ENCODE measurements around the gene FGGY. TPM values are rescaled to one million over a fixed set of nuclear protein-coding genes. Genes with fewer than 3 reads are reported as not detected.

FGGY gene
- total and polyA plus RNA-seq, 4 donors, result 16.0 to 67.0 (median 43.4) TPM

GRCh38 chr1:59302871-59303270, 6.0 kb downstream of the FGGY start:
- H3K27ac ChIP-seq (ENCODE audit: low read depth in 1 of 2, low read length in 2 of 2), result no peak overlapping the region
- DNase-seq (ENCODE audit: low spot score), result no peak
- no peaks in the 10 kb centered on the region for H3K36me3 ChIP-seq (ENCODE audit: control insufficient read depth in 4 of 4, insufficient read depth in 3 of 4, low read depth in 1 of 4, low read length in 3 of 4)
- WGBS, result 92% methylated on average over 2 of the region's 2 CpGs
- H3K9me3 ChIP-seq (ENCODE audit: control insufficient read depth in 4 of 4, low read length in 3 of 4), result no peaks in the 10 kb centered on the region
- peaks cover 0 to 15% (median 11%) of the 10 kb centered on the region in 4 donors for H3K4me1 ChIP-seq (ENCODE audit: control insufficient read depth in 4 of 4, insufficient read depth in 4 of 4, low read length in 3 of 4)
- no peaks in the 10 kb centered on the region for H3K27me3 ChIP-seq (ENCODE audit: control insufficient read depth in 4 of 4, insufficient read depth in 4 of 4, low read length in 3 of 4)
- no peak overlapping the region for H3K9ac ChIP-seq (ENCODE audit: low read depth in 1 of 2, low read length in 2 of 2)
- H3K4me3 ChIP-seq (ENCODE audit: low read depth in 1 of 3, low read length in 3 of 3), result no peak overlapping the region
- no peak for TF ChIP-seq CTCF (IDR thresholded peaks at IDR 0.05; ENCODE audit: low read depth, low read length, missing input control)
- TF ChIP-seq RAD21 (IDR thresholded peaks at IDR 0.05), result no peak
- TF ChIP-seq JUND (IDR thresholded peaks at IDR 0.05), result no peak
- no peak for TF ChIP-seq EGR1 (IDR thresholded peaks at IDR 0.05; ENCODE audit: low read depth in 2 of 2)
- TF ChIP-seq NR2F2 (IDR thresholded peaks at IDR 0.05), result no peak
- TF ChIP-seq ZBTB33 (IDR thresholded peaks at IDR 0.05), result no peak
- no peak for TF ChIP-seq HNF4G (IDR thresholded peaks at IDR 0.05)
- TF ChIP-seq YY1 (IDR thresholded peaks at IDR 0.05), result no peak
- TF ChIP-seq GABPA (IDR thresholded peaks at IDR 0.05 in 1 of 2, conservative IDR thresholded peaks at IDR 0.05 in 1 of 2), result no peak
- TF ChIP-seq MAX (IDR thresholded peaks at IDR 0.05), result no peak
- TF ChIP-seq FOXA1 (IDR thresholded peaks at IDR 0.05), result no peak

- Histone ChIP-seq H3K4me1 (ENCODE audit: control insufficient read depth in 4 of 4, insufficient read depth in 4 of 4, low read length in 3 of 4) (peaks cover 0 to 11% (median 7%) of the 10 kb centered on the region in 4 donors), H3K36me3 (ENCODE audit: control insufficient read depth in 4 of 4, insufficient read depth in 3 of 4, low read depth in 1 of 4, low read length in 3 of 4) (no peaks in the 10 kb centered on the region), H3K27ac (ENCODE audit: low read depth in 1 of 2, low read length in 2 of 2) (no peak overlapping the region), H3K4me3 (ENCODE audit: low read depth in 1 of 3, low read length in 3 of 3) (no peak overlapping the region), H3K9ac (ENCODE audit: low read depth in 1 of 2, low read length in 2 of 2) (no peak overlapping the region), H3K9me3 (ENCODE audit: control insufficient read depth in 4 of 4, low read length in 3 of 4) (no peaks in the 10 kb centered on the region), H3K27me3 (ENCODE audit: control insufficient read depth in 4 of 4, insufficient read depth in 4 of 4, low read length in 3 of 4) (no peaks in the 10 kb centered on the region)
- no peak for TF ChIP-seq REST (IDR thresholded peaks at IDR 0.05)
- TF ChIP-seq EGR1 (IDR thresholded peaks at IDR 0.05; ENCODE audit: low read depth in 2 of 2), result no peak
- no peak for DNase-seq (ENCODE audit: low spot score)
Measured at GRCh38 chr1:59305188-59305587, 8.3 kb downstream of the FGGY start.

Measured in liver (tissue), 9 donors.